Liver (tissue), 9 donors: ENCODE results near the gene GARIN3. TPM values are rescaled to one million over a fixed set of nuclear protein-coding genes. Genes with fewer than 3 reads are reported as not detected.

ENCODE experiments used
- DNase-seq: peaks from one replicate; pipeline ENCODE4 v3.0.0-alpha.2; 2017; ENCODE audit warnings: low spot score
- H3K27ac ChIP-seq, 2 donors: one replicate each; pipeline ENCODE4 v1.7.0; 2013; ENCODE audit warnings: inconsistent platforms in 2 of 2, low read length in 2 of 2, control low read depth in 1 of 2, low read depth in 1 of 2, mild to moderate bottlenecking in 1 of 2
- H3K27me3 ChIP-seq, 4 donors: one replicate each; pipeline versions ENCODE4 v1.6.1 to v1.7.0; 2013; ENCODE audit warnings: low read length in 3 of 4, inconsistent platforms in 1 of 4, mild to moderate bottlenecking in 1 of 4, moderate library complexity in 1 of 4; ENCODE audit not compliant: control insufficient read depth in 4 of 4, insufficient read depth in 4 of 4
- H3K36me3 ChIP-seq, 4 donors: one replicate each; pipeline versions ENCODE4 v1.6.1 to v1.7.0; 2013; ENCODE audit warnings: low read length in 3 of 4, mild to moderate bottlenecking in 3 of 4, low read depth in 1 of 4, moderate library complexity in 1 of 4; ENCODE audit not compliant: control insufficient read depth in 4 of 4, insufficient read depth in 3 of 4
- H3K4me1 ChIP-seq, 4 donors: one replicate each; pipeline versions ENCODE4 v1.6.1 to v1.7.0; 2013; ENCODE audit warnings: low read length in 3 of 4, mild to moderate bottlenecking in 3 of 4, moderate library complexity in 1 of 4; ENCODE audit not compliant: control insufficient read depth in 4 of 4, insufficient read depth in 4 of 4
- H3K4me3 ChIP-seq, 3 donors: one replicate each; pipeline versions ENCODE4 v1.6.1 to v1.7.0; 2013; ENCODE audit warnings: low read length in 3 of 3, control low read depth in 1 of 3, low read depth in 1 of 3, mild to moderate bottlenecking in 1 of 3
- H3K9ac ChIP-seq, 2 donors: one replicate each; pipeline ENCODE4 v1.7.0; 2013; ENCODE audit warnings: low read length in 2 of 2, mild to moderate bottlenecking in 2 of 2, moderate library complexity in 2 of 2, control low read depth in 1 of 2, low read depth in 1 of 2
- H3K9me3 ChIP-seq, 4 donors: one replicate each; pipeline versions ENCODE4 v1.6.1 to v1.7.0; 2013; ENCODE audit warnings: low read length in 3 of 4; ENCODE audit not compliant: control insufficient read depth in 4 of 4
- CTCF ChIP-seq: fragments of 150-350 bp; IDR thresholded peaks from 2 replicates; pipeline ENCODE4 v1.5.1; 2017; ENCODE audit warnings: improper control_type of control experiment, low read depth, low read length; ENCODE audit not compliant: missing input control
- EGR1 ChIP-seq, 2 donors: IDR thresholded peaks; 2 replicates each; pipeline ENCODE4 v1.6.1; 2016 to 2018; ENCODE audit warnings: antibody characterized with exemption in 2 of 2, low read depth in 2 of 2
- FOXA1 ChIP-seq: IDR thresholded peaks from 2 replicates; pipeline ENCODE4 v1.6.1; 2016; ENCODE audit warnings: antibody characterized with exemption
- FOXA2 ChIP-seq: IDR thresholded peaks from 2 replicates; pipeline ENCODE4 v1.6.1; 2016; ENCODE audit warnings: antibody characterized with exemption
- HNF4A ChIP-seq, 2 donors: conservative IDR thresholded peaks; 2 replicates each; pipeline ENCODE4 v1.6.1; 2016; ENCODE audit warnings: antibody characterized with exemption in 2 of 2, mild to moderate bottlenecking in 2 of 2
- HNF4G ChIP-seq: IDR thresholded peaks from 2 replicates; pipeline ENCODE4 v1.6.1; 2016; ENCODE audit warnings: antibody characterized with exemption
- RAD21 ChIP-seq, 2 donors: IDR thresholded peaks; 2 replicates each; pipeline ENCODE4 v1.6.1; 2016; ENCODE audit warnings: antibody characterized with exemption in 2 of 2, mild to moderate bottlenecking in 2 of 2
- REST ChIP-seq: IDR thresholded peaks from 2 replicates; pipeline ENCODE4 v1.6.1; 2016; ENCODE audit warnings: antibody characterized with exemption, mild to moderate bottlenecking
- SP1 ChIP-seq: IDR thresholded peaks from 2 replicates; pipeline ENCODE4 v1.6.1; 2018; ENCODE audit warnings: antibody characterized with exemption, mild to moderate bottlenecking
- YY1 ChIP-seq: IDR thresholded peaks from 2 replicates; pipeline ENCODE4 v1.6.1; 2016; ENCODE audit warnings: antibody characterized with exemption, mild to moderate bottlenecking
- ZBTB33 ChIP-seq: IDR thresholded peaks from 2 replicates; pipeline ENCODE4 v1.6.1; 2016; ENCODE audit warnings: antibody characterized with exemption
- WGBS: extraction: QIAGEN DNeasy Blood & Tissue Kit; methylation state at CpG from one replicate; pipeline ENCODE4 v1.1.7; 2013; 5-methylcytosine and 5-hydroxymethylcytosine counted together
- polyA plus RNA-seq, 2 donors: library from polyadenylated mRNA; stranded (reverse) in 1 of 2; unstranded in 1 of 2; fragments of 200-250 nt in 1 of 2; fragments of >200 nt in 1 of 2; fragmentation: Nextera tagmentation in 1 of 2; extraction: Ambion mirVana in 1 of 2; gene quantifications; one replicate each; pipeline versions ENCODE4 v1.2.1 to v1.2.3, GENCODE V29; 2013 to 2015
- total RNA-seq, 2 donors: library from RNA; depleted of rRNA; stranded (reverse); fragments of >200 nt; gene quantifications; one replicate each; pipeline ENCODE4 v1.2.3, GENCODE V29; 2014
- donor health status: healthy.
- donor health status: healthy.
- donor health status: healthy.
- donor health status: healthy.
- donor health status: healthy.

GARIN3 gene
- total and polyA plus RNA-seq, 4 donors: not detected

GRCh38 chr5:157150995-157151394, 15.1 kb downstream of the GARIN3 start (continued):
- no peak for TF ChIP-seq REST
- no peak for TF ChIP-seq FOXA1
- TF ChIP-seq HNF4G: no peak
- TF ChIP-seq YY1: no peak
- TF ChIP-seq HNF4A (conservative IDR thresholded peaks at IDR 0.05): no peak
- TF ChIP-seq SP1: no peak
- TF ChIP-seq FOXA2: no peak
- no peak for TF ChIP-seq EGR1 (IDR thresholded peaks at IDR 0.05; ENCODE audit: low read depth in 2 of 2)

DNA sequence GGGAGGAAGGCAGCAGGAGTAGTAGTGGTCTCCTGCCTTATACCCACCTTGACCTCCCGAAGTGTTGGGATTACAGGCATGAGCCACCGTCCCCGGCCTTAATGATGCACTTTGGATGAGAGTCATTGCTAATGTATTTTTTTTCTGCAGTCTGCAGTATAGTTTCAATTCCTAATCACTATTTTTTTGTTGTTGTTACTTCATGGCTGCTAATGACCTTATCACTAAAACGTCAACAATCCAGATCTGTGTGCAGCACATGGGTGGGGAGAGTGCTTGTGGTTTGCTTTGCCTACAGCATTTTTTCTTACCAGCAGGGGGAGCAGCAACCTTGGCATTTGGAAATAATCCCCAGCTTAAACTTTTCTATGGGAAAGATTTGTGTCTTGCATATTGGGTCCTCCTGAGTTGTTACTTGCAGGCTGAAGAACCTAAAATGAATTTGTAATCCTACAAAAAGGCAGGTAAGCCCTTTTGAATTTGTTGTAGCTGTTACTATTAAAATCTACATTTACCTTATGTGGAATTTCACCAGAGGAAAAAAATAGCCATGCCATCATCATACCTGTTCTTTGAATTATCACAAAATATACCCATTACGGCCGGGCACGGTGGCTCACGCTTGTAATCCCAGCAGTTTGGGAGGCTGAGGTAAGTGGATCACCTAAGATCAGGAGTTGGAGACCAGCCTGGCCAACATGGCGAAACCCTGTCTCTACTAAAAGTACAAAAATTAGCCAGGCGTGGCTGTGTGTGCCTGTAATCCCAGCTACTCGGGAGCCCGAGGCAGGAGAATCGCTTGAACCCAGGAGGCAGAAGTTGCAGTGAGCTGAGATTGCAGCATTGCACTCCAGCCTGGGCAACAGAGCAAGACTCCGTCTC, 17.1 kb downstream of the GARIN3 start:
- H3K27me3 ChIP-seq: no peaks in the 10 kb centered on the region
- H3K4me3 ChIP-seq: no peak overlapping the region
- no peaks in the 10 kb centered on the region for H3K36me3 ChIP-seq
- peak; percentile 76 for DNase-seq
- 68% methylated on average over 14 of the region's 14 CpGs for WGBS
- no peak overlapping the region for H3K9ac ChIP-seq
- H3K4me1 ChIP-seq: no peaks in the 10 kb centered on the region
- TF ChIP-seq CTCF (peak; percentile 87), ZBTB33 (no peak), RAD21 (IDR thresholded peaks at IDR 0.05) (peak; percentile 84 to 86)
- H3K9me3 ChIP-seq: no peaks in the 10 kb centered on the region
- H3K27ac ChIP-seq: no peak overlapping the region
